K562 (cell line): ENCODE data around the gene STK16. TPM values are rescaled to one million over a fixed set of nuclear protein-coding genes. Genes with fewer than 3 reads are reported as not detected.
"Not testable (repeated sequence)": the region's sequence is repeated elsewhere in the genome, so short reads cannot be mapped to it uniquely, and the experiment has no call there.

Experiments
- ATAC-seq: fragments of 200-7000 bp; cut with Tn5 transposase; 3 replicates; pipeline ENCODE4 v1.9.1; 2020; ENCODE audit warnings: moderate library complexity
- BruUV-seq: library from RNA; stranded (reverse); fragments of 400-500 nt; replicated peaks from 2 replicates; lab custom pipeline; 2021; lab: Mats Ljungman, UMichigan
- CTCF ChIA-PET: fragments of 300-600 bp; formaldehyde crosslinking; extraction: SDS; loops from one replicate; lab custom pipeline; 2021; ENCODE audit warnings: low intra/inter-chr PET ratio; lab: Yijun Ruan, JAX
- POLR2A ChIA-PET: fragments of 300-600, 350-650 bp; sonication (Branson Sonifier 250); formaldehyde crosslinking; extraction: SDS; loops from one replicate; lab custom pipeline; 2021; ENCODE audit warnings: antibody characterized with exemption, inconsistent platforms; lab: Yijun Ruan, JAX
- DNase-seq, 4 experiments: peaks; one replicate each; pipeline versions ENCODE4 v3.0.0 to v3.0.0-alpha.2; 2011 to 2018; ENCODE audit warnings: low spot score in 3 of 4, mixed read lengths in 3 of 4; ENCODE audit errors: extremely low read depth in 1 of 4
- FAIRE-seq: peaks from 2 replicates; lab custom pipeline; 2011; peaks lifted over from hg19 to GRCh38; lab: Jason Lieb, UNC
- H2AFZ ChIP-seq: 2 replicates; pipeline ENCODE4 v1.6.0; 2011; ENCODE audit warnings: low read depth, low read length, control low read depth, inconsistent platforms
- H3K27ac ChIP-seq: fragments of 200-600 bp; 3 replicates; pipeline ENCODE4 v1.8.0; 2011; ENCODE audit warnings: low read depth, mild to moderate bottlenecking, control low read depth, inconsistent platforms, low read length, moderate library complexity, mixed read lengths; ENCODE audit errors: extremely low read depth
- H3K27me3 ChIP-seq, 2 experiments: fragments of 300-600 bp in 1 of 2; 2 replicates in 1 of 2; 3 replicates in 1 of 2; pipeline versions ENCODE4 v1.6.0 to v1.8.0; 2011; ENCODE audit warnings: inconsistent platforms in 2 of 2, low read length in 2 of 2, mild to moderate bottlenecking in 1 of 2, mixed read lengths in 1 of 2, moderate library complexity in 1 of 2; ENCODE audit not compliant: control insufficient read depth in 2 of 2, insufficient read depth in 2 of 2
- H3K36me3 ChIP-seq: fragments of 300-600 bp; 3 replicates; pipeline ENCODE4 v1.8.0; 2011; ENCODE audit warnings: mild to moderate bottlenecking, low read length, inconsistent platforms; ENCODE audit not compliant: control insufficient read depth, insufficient read depth
- H3K4me1 ChIP-seq, 2 experiments: fragments of 200-600 bp in 1 of 2; replicated peaks in 1 of 2; 2 replicates in 1 of 2; 3 replicates in 1 of 2; pipeline versions ENCODE4 v1.5.1 to v1.8.0; 2011; ENCODE audit warnings: inconsistent platforms in 2 of 2, low read length in 2 of 2, mild to moderate bottlenecking in 1 of 2, mixed read lengths in 1 of 2, moderate library complexity in 1 of 2; ENCODE audit not compliant: control insufficient read depth in 2 of 2, insufficient read depth in 2 of 2
- H3K4me2 ChIP-seq: 2 replicates; pipeline ENCODE4 v1.6.1; 2011; ENCODE audit warnings: low read length, control low read depth, inconsistent platforms, mixed read lengths; ENCODE audit not compliant: insufficient read depth
- H3K4me3 ChIP-seq: fragments of 200-600 bp; sonication (generic), shearing (Covaris generic); 2 replicates; pipeline ENCODE4 v1.5.1; 2016; ENCODE audit warnings: control low read depth, inconsistent platforms
- H3K79me2 ChIP-seq: fragments of 200-600 bp; 3 replicates; pipeline ENCODE4 v1.8.0; 2011; ENCODE audit warnings: low read length, inconsistent platforms; ENCODE audit not compliant: control insufficient read depth, insufficient read depth
- H3K9ac ChIP-seq, 2 experiments: 2 replicates each; pipeline versions ENCODE4 v1.6.0 to v1.6.1; 2011; ENCODE audit warnings: low read depth in 2 of 2, low read length in 2 of 2, control low read depth in 1 of 2, inconsistent platforms in 1 of 2, mild to moderate bottlenecking in 1 of 2, mixed read lengths in 1 of 2; ENCODE audit not compliant: insufficient read depth in 1 of 2
- H3K9me1 ChIP-seq: one replicate; pipeline ENCODE4 v1.6.0; 2011; ENCODE audit warnings: inconsistent platforms, mild to moderate bottlenecking, low read length, moderate library complexity; ENCODE audit not compliant: control insufficient read depth, insufficient read depth
- H3K9me3 ChIP-seq: replicated peaks from 2 replicates; pipeline ENCODE4 v1.5.1; 2011; ENCODE audit warnings: low read depth, low read length, inconsistent platforms; ENCODE audit not compliant: control insufficient read depth, insufficient read depth
- H4K20me1 ChIP-seq: replicated peaks from 2 replicates; pipeline ENCODE4 v1.6.1; 2011; ENCODE audit warnings: low read length, inconsistent platforms, mixed read lengths; ENCODE audit not compliant: control insufficient read depth, insufficient read depth
- GABPB2 ChIP-seq: fragments of 250-450 bp; sonication (Bioruptor Pico); conservative IDR thresholded peaks from 2 replicates; pipeline ENCODE4 v1.5.1; 2021; ENCODE audit warnings: mild to moderate bottlenecking
- ZNF586 ChIP-seq: fragments of 450-650 bp; formaldehyde crosslinking; conservative IDR thresholded peaks from 2 replicates; pipeline ENCODE4 v1.4.0; 2020; ENCODE audit warnings: mild to moderate bottlenecking, moderate library complexity
- WGBS: fragments of 100-300 bp; shearing (Covaris generic); methylation state at CpG from one replicate; pipeline ENCODE4 v1.1.6; 2016; ENCODE audit warnings: low coverage, mixed read lengths; ENCODE audit not compliant: insufficient coverage; ENCODE audit errors: missing lambda C conversion rate; 5-methylcytosine and 5-hydroxymethylcytosine counted together
- in situ Hi-C: fragments of 300-500 bp; cut with MboI; formaldehyde crosslinking; loops from 4 replicates; pipeline ENCODE4 v1.15.0; 2018; ENCODE audit warnings: inconsistent platforms, mixed read lengths
- intact Hi-C: fragments of 100-400 bp; cut with micrococcal nuclease; formaldehyde crosslinking; loops from 2 replicates; pipeline ENCODE4 v1.14.2; 2022
- polyA plus RNA-seq, 8 experiments: library from polyadenylated mRNA; depleted of rRNA in 4 of 8; stranded (reverse) in 5 of 8; unstranded in 3 of 8; fragments of >200 nt; fragmentation: Nextera tagmentation in 2 of 8; fragmentation: Illumina TruSeq in 1 of 8; extraction: Ambion mirVana in 2 of 8; extraction: Trizol in 1 of 8; gene quantifications; 2 replicates each; pipeline versions ENCODE4 v1.2.1 to v1.2.3, GENCODE V29; 2011 to 2014; ENCODE audit warnings: inconsistent platforms in 1 of 8, missing spikeins in 1 of 8
- total RNA-seq, 7 experiments: library from RNA; depleted of rRNA in 6 of 7; stranded (reverse); fragments of >200 nt in 6 of 7; fragmentation: Illumina TruSeq in 2 of 7; extraction: Trizol in 2 of 7; gene quantifications; 2 replicates each; pipeline versions ENCODE4 v1.2.1 to v1.2.3, GENCODE V29; 2011 to 2021; ENCODE audit warnings: low replicate concordance in 1 of 7
- TF ChIP-seq, protein P1 (sequence below): fragments of 200-800 bp; sonication (Bioruptor generic); IDR thresholded peaks from 2 replicates; pipeline ENCODE4 v1.6.1; 2016; ENCODE audit warnings: missing genetic modification characterization, missing compliant biosample characterization

The STK16 gene
- total and polyA plus RNA-seq, 9 of the 15 experiments (the other 6 are each of a cell fraction or from before 2014, with no cell fraction given) = 5.4 to 36.2 (median 17.8) TPM

DNA sequence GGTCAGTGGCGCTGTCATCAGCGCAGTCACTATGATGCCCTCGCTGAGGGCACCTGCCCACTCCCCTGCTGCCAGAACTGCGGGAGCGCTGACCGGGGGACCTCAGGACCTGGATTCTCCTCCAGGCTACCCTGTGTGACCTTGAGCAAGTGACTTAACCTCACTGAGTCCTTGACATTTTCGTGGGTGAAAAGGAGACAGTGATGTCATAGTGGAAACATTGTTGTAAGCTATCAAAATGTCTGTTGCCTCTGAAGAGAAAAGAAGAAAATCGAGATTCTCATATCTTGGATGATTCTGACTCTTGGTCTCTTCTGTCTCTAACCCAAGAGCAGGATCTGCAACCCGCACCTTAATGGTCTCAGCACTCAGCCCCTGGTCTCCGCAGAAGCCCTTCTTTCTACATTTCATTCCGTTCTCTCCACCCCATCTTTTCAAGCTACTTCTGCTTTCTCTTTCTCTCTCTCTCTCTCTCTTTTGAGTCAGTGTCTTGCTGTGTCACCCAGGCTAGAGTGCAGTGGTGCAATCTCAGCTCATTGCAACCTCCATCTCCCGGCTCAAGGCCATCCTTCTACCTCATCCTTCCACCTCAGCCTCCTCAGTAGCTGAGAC is 9.4 kb downstream of the STK16 start (continued):
- TF ChIP-seq, protein P1, sequence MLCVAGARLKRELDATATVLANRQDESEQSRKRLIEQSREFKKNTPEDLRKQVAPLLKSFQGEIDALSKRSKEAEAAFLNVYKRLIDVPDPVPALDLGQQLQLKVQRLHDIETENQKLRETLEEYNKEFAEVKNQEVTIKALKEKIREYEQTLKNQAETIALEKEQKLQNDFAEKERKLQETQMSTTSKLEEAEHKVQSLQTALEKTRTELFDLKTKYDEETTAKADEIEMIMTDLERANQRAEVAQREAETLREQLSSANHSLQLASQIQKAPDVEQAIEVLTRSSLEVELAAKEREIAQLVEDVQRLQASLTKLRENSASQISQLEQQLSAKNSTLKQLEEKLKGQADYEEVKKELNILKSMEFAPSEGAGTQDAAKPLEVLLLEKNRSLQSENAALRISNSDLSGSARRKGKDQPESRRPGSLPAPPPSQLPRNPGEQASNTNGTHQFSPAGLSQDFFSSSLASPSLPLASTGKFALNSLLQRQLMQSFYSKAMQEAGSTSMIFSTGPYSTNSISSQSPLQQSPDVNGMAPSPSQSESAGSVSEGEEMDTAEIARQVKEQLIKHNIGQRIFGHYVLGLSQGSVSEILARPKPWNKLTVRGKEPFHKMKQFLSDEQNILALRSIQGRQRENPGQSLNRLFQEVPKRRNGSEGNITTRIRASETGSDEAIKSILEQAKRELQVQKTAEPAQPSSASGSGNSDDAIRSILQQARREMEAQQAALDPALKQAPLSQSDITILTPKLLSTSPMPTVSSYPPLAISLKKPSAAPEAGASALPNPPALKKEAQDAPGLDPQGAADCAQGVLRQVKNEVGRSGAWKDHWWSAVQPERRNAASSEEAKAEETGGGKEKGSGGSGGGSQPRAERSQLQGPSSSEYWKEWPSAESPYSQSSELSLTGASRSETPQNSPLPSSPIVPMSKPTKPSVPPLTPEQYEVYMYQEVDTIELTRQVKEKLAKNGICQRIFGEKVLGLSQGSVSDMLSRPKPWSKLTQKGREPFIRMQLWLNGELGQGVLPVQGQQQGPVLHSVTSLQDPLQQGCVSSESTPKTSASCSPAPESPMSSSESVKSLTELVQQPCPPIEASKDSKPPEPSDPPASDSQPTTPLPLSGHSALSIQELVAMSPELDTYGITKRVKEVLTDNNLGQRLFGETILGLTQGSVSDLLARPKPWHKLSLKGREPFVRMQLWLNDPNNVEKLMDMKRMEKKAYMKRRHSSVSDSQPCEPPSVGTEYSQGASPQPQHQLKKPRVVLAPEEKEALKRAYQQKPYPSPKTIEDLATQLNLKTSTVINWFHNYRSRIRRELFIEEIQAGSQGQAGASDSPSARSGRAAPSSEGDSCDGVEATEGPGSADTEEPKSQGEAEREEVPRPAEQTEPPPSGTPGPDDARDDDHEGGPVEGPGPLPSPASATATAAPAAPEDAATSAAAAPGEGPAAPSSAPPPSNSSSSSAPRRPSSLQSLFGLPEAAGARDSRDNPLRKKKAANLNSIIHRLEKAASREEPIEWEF (CRISPR knock-in tag) = no peak
- TF ChIP-seq GABPB2 (CRISPR knock-in tag) (no peak), ZNF586 (CRISPR knock-in tag) (no peak)

DNA sequence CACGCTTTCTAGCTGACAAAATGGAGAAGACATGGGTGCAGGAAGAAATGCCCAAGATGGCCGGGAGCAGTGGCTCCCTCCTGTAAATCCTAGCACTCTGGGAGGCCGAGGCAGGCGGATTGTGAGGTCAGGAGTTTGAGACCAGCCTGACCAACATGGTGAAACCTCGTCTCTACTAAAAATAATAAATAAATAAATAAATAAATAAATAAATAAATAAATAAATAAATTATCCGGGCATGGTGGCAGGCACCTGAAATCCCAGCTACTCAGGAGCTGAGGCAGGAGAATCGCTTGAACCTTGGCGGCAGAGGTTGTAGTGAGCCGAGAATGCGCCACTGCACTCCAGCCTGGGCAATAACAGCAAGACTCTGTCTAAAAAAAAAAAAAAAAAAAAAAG is 13.7 kb downstream of the STK16 start:
- FAIRE-seq, H3K36me3 ChIP-seq, H3K9me3 ChIP-seq, in situ Hi-C loops, H3K27me3 ChIP-seq, H4K20me1 ChIP-seq, H3K9ac ChIP-seq, BruUV-seq, H3K79me2 ChIP-seq, ATAC-seq, H2AFZ ChIP-seq, intact Hi-C loops, CTCF ChIA-PET, H3K27ac ChIP-seq, DNase-seq, H3K4me3 ChIP-seq, H3K9me1 ChIP-seq, H3K4me2 ChIP-seq: not testable (repeated sequence)
- POLR2A ChIA-PET = interaction anchor here (1.2 kb wide), 1 partner anchor 14 kb away, joined by 7 read pairs; the partner anchor contains the start of genes GLB1L and STK16
- H3K4me1 ChIP-seq = peaks cover 7 to 16% of the 10 kb centered on the region in 2 experiments; a peak in 4 of 5 replicates
- WGBS = 61% methylated on average over 10 of the region's 10 CpGs
